IMR-90 (cell line): ENCODE data around the gene MAU2. TPM values are rescaled to one million over a fixed set of nuclear protein-coding genes. Genes with fewer than 3 reads are reported as not detected.
"Not testable (repeated sequence)": the region's sequence is repeated elsewhere in the genome, so short reads cannot be mapped to it uniquely, and the experiment has no call there.

ENCODE experiments used
- ATAC-seq: fragments of 200-7000 bp; cut with Tn5 transposase; 2 replicates; pipeline ENCODE4 v1.9.1; 2020; ENCODE audit warnings: low read depth, mild to moderate bottlenecking, moderate library complexity
- BruUV-seq: library from RNA; stranded (reverse); fragments of 400-500 nt; replicated peaks from 2 replicates; lab custom pipeline; 2021; lab: Mats Ljungman, UMichigan
- CTCF ChIA-PET: fragments of 300-600 bp; formaldehyde crosslinking; extraction: SDS; loops from one replicate; lab custom pipeline; 2021; ENCODE audit warnings: antibody characterized with exemption; lab: Yijun Ruan, JAX
- POLR2A ChIA-PET: fragments of 300-600 bp; sonication (Branson Sonifier 250); formaldehyde crosslinking; loops from one replicate; lab custom pipeline; 2022; ENCODE audit warnings: antibody characterized with exemption; ENCODE audit not compliant: unreplicated experiment; lab: Charles Lee
- DNase-seq: peaks from one replicate; pipeline ENCODE4 v3.0.0; 2013
- H2AFZ ChIP-seq: replicated peaks from 2 replicates; pipeline ENCODE3; 2013; ENCODE audit warnings: low read length, mild to moderate bottlenecking; ENCODE audit not compliant: poor library complexity
- H2AK5ac ChIP-seq: 2 replicates; pipeline ENCODE4 v1.6.1; 2013; ENCODE audit warnings: low read depth, low read length, inconsistent platforms
- H2AK9ac ChIP-seq: replicated peaks from 2 replicates; pipeline ENCODE3; 2013; ENCODE audit warnings: mild to moderate bottlenecking, low read depth, low read length, moderate library complexity; ENCODE audit not compliant: poor library complexity
- H2BK120ac ChIP-seq: 2 replicates; pipeline ENCODE4 v1.6.1; 2013; ENCODE audit warnings: low read depth, low read length, inconsistent platforms
- H2BK15ac ChIP-seq: 3 replicates; pipeline ENCODE4 v1.6.1; 2013; ENCODE audit warnings: low read depth, low read length, inconsistent platforms
- H2BK20ac ChIP-seq: 2 replicates; pipeline ENCODE4 v1.6.1; 2013; ENCODE audit warnings: low read depth, mild to moderate bottlenecking, inconsistent platforms, low read length, moderate library complexity
- H2BK5ac ChIP-seq: 2 replicates; pipeline ENCODE4 v1.6.1; 2013; ENCODE audit warnings: mild to moderate bottlenecking, low read depth, low read length, inconsistent platforms; ENCODE audit not compliant: poor library complexity, severe bottlenecking
- H3K14ac ChIP-seq: replicated peaks from 2 replicates; pipeline ENCODE4 v1.6.1; 2013; ENCODE audit warnings: low read depth, low read length, inconsistent platforms
- H3K18ac ChIP-seq: 2 replicates; pipeline ENCODE4 v1.6.1; 2013; ENCODE audit warnings: low read depth, low read length, control low read depth
- H3K23ac ChIP-seq: 2 replicates; pipeline ENCODE4 v1.6.1; 2013; ENCODE audit warnings: low read depth, low read length, inconsistent platforms
- H3K27ac ChIP-seq: 2 replicates; pipeline ENCODE4 v1.5.1; 2013; ENCODE audit warnings: mild to moderate bottlenecking, control low read depth, low read length; ENCODE audit not compliant: insufficient read depth
- H3K27me3 ChIP-seq: 2 replicates; pipeline ENCODE4 v1.6.1; 2013; ENCODE audit warnings: low read length; ENCODE audit not compliant: control insufficient read depth, insufficient read depth
- H3K36me3 ChIP-seq: 2 replicates; pipeline ENCODE4 v1.6.1; 2013; ENCODE audit warnings: low read length, mixed read lengths; ENCODE audit not compliant: control insufficient read depth, insufficient read depth
- H3K4ac ChIP-seq: 2 replicates; pipeline ENCODE4 v1.6.1; 2013; ENCODE audit warnings: low read depth, low read length, inconsistent platforms
- H3K4me1 ChIP-seq: 2 replicates; pipeline ENCODE4 v1.6.1; 2013; ENCODE audit warnings: low read length, mixed read lengths; ENCODE audit not compliant: control insufficient read depth, insufficient read depth
- H3K4me2 ChIP-seq: 2 replicates; pipeline ENCODE4 v1.6.1; 2013; ENCODE audit warnings: low read depth, mild to moderate bottlenecking, control low read depth, low read length, moderate library complexity
- H3K4me3 ChIP-seq: 2 replicates; pipeline ENCODE4 v1.5.1; 2013; ENCODE audit warnings: low read depth, mild to moderate bottlenecking, control low read depth, low read length, moderate library complexity; ENCODE audit not compliant: insufficient read depth
- H3K56ac ChIP-seq: 2 replicates; pipeline ENCODE4 v1.6.1; 2013; ENCODE audit warnings: low read length, inconsistent platforms; ENCODE audit not compliant: insufficient read depth; ENCODE audit errors: extremely low read depth
- H3K79me1 ChIP-seq, 2 experiments: 2 replicates each; pipeline ENCODE4 v1.6.1; 2013; ENCODE audit warnings: low read length in 2 of 2, inconsistent platforms in 1 of 2, low read depth in 1 of 2
- H3K9ac ChIP-seq: 2 replicates; pipeline ENCODE4 v1.6.1; 2013; ENCODE audit warnings: low read depth, low read length, control low read depth
- H3K9me1 ChIP-seq: 2 replicates; pipeline ENCODE4 v1.6.1; 2013; ENCODE audit warnings: low read length, inconsistent platforms; ENCODE audit not compliant: insufficient read depth
- H3K9me3 ChIP-seq: 2 replicates; pipeline ENCODE4 v1.6.1; 2013; ENCODE audit warnings: low read length; ENCODE audit not compliant: control insufficient read depth, insufficient read depth
- H4K20me1 ChIP-seq: 2 replicates; pipeline ENCODE4 v1.6.1; 2013; ENCODE audit warnings: low read length, inconsistent platforms; ENCODE audit not compliant: insufficient read depth
- H4K5ac ChIP-seq: 2 replicates; pipeline ENCODE4 v1.6.1; 2013; ENCODE audit warnings: mild to moderate bottlenecking, low read depth, low read length, control low read depth
- H4K8ac ChIP-seq, 2 experiments: 2 replicates each; pipeline ENCODE4 v1.6.1; 2013; ENCODE audit warnings: low read depth in 2 of 2, low read length in 2 of 2, control low read depth in 1 of 2, inconsistent platforms in 1 of 2
- H4K91ac ChIP-seq: 2 replicates; pipeline ENCODE4 v1.6.1; 2013; ENCODE audit warnings: low read depth, low read length, inconsistent platforms; ENCODE audit not compliant: insufficient read depth
- BHLHE40 ChIP-seq: fragments of 150-350 bp; IDR thresholded peaks from 2 replicates; pipeline ENCODE4 v1.6.1; 2016; ENCODE audit warnings: mild to moderate bottlenecking, low read depth, low read length
- CHD1 ChIP-seq: IDR thresholded peaks from 2 replicates; pipeline ENCODE4 v1.6.1; 2012; ENCODE audit warnings: low read depth, low read length, improper control_type of control experiment
- FOS ChIP-seq: fragments of 150-350 bp; IDR thresholded peaks from 2 replicates; pipeline ENCODE4 v1.6.1; 2016; ENCODE audit warnings: low read depth, low read length
- MAZ ChIP-seq: IDR thresholded peaks from 2 replicates; pipeline ENCODE4 v1.6.1; 2012; ENCODE audit warnings: low read depth, mild to moderate bottlenecking, low read length, improper control_type of control experiment, moderate library complexity, borderline replicate concordance
- RAD21 ChIP-seq: IDR thresholded peaks from 2 replicates; pipeline ENCODE4 v1.6.1; 2012; ENCODE audit warnings: low read length, improper control_type of control experiment
- RCOR1 ChIP-seq: IDR thresholded peaks from 2 replicates; pipeline ENCODE4 v1.6.1; 2012; ENCODE audit warnings: mild to moderate bottlenecking, low read length, improper control_type of control experiment; ENCODE audit not compliant: insufficient replicate concordance
- RFX5 ChIP-seq: IDR thresholded peaks from 2 replicates; pipeline ENCODE4 v1.8.0; 2012; ENCODE audit warnings: low read depth, mild to moderate bottlenecking, low read length, moderate library complexity
- WGBS, 2 experiments: methylation state at CpG; one replicate each; pipeline versions ENCODE4 v1.1.5 to v1.1.7; 2013; ENCODE audit warnings: missing lambda C conversion rate in 2 of 2; ENCODE audit not compliant: insufficient read length in 1 of 2; ENCODE audit errors: extremely low coverage in 2 of 2; 5-methylcytosine and 5-hydroxymethylcytosine counted together
- dilution Hi-C: fragments of 300-500 bp; cut with HindIII; formaldehyde crosslinking; loops from one replicate; pipeline ENCODE4 v1.14.3; 2018; ENCODE audit warnings: low sequenced_read_pairs; ENCODE audit not compliant: unreplicated experiment
- in situ Hi-C: fragments of 300-500 bp; cut with MboI; formaldehyde crosslinking; loops from 3 replicates; pipeline ENCODE4 v1.14.3; 2019; ENCODE audit warnings: low sequenced_read_pairs, inconsistent platforms, mixed read lengths
- intact Hi-C: fragments of 100-400 bp; cut with micrococcal nuclease; formaldehyde crosslinking; loops from 2 replicates; pipeline ENCODE4 v1.10.0; 2022
- polyA plus RNA-seq, 3 experiments: library from polyadenylated mRNA; depleted of rRNA; stranded (reverse); fragments of >200 nt; gene quantifications; 2 replicates each; pipeline ENCODE4 v1.2.3, GENCODE V29; 2012; ENCODE audit warnings: low replicate concordance in 1 of 3
- total RNA-seq: library from RNA; depleted of rRNA; stranded (reverse); fragments of >200 nt; gene quantifications from 2 replicates; pipeline ENCODE4 v1.2.3, GENCODE V29; 2012

Gene MAU2
- total and polyA plus RNA-seq, 2 of the 4 experiments (the other 2 are of a cell fraction): 24.6 to 31.1 TPM

DNA sequence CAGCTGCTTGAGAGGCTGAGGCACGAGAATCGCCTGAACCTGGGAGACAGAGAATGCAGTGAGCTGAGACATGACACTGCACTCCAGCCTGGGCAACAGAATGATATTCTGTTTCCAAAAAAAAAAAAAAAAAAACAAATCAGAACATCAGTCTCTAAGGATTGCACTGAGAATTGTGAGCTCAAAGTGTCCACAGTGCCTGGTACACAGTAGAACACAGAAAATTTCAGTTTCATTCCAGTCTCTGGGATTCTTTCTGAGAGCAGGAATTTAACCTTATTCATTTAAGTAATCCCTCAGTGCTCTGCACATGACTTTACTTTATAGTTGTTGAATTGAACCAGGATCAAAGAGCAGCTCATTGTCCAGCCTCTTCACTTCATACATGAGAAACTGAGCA, 58.9 kb downstream of the MAU2 start:
- Histone ChIP-seq H3K27me3 (no peaks in the 10 kb centered on the region), H4K20me1 (no peaks in the 10 kb centered on the region), H4K91ac (no peak overlapping the region), H3K56ac (no peak overlapping the region), H3K18ac (no peak overlapping the region), H3K4me1 (no peaks in the 10 kb centered on the region; the same call in 1 of the 2 replicates), H3K79me1 (peaks cover 2 to 3% of the 10 kb centered on the region in 2 experiments; a peak in 2 of 4 replicates), H2BK5ac (no peak overlapping the region), H3K9ac (no peak overlapping the region), H2BK15ac (no peak overlapping the region), H2AFZ (no peak overlapping the region), H3K4ac (no peak overlapping the region), H3K9me1 (peaks cover 4% of the 10 kb centered on the region; the same call in 1 of the 2 replicates), H3K36me3 (no peaks in the 10 kb centered on the region), H2BK20ac (no peak overlapping the region), H3K9me3 (no peaks in the 10 kb centered on the region), H3K14ac (no peak overlapping the region), H2AK5ac (no peak overlapping the region), H3K4me2 (no peak overlapping the region), H2AK9ac (no peak overlapping the region), H3K4me3 (no peak overlapping the region), H4K5ac (no peak overlapping the region), H3K23ac (no peak overlapping the region), H4K8ac (no peak overlapping the region), H3K27ac (no peak overlapping the region), H2BK120ac (no peak overlapping the region)
- DNase-seq (no peak), ATAC-seq (no peak)
- intact Hi-C loops: no loop called here
- no peak for TF ChIP-seq FOS
- TF ChIP-seq RFX5: no peak
- no peak for TF ChIP-seq CHD1
- TF ChIP-seq MAZ: no peak
- TF ChIP-seq BHLHE40: no peak
- no peak for TF ChIP-seq RAD21
- no peak for TF ChIP-seq RCOR1
- ChIA-PET CTCF (no interaction called here), POLR2A (no interaction called here)
- dilution Hi-C loops: no loop called here
- WGBS, 2 experiments: 83% methylated on average over 2 of the region's 2 CpGs; no CpG with 5 or more reads in 1 of the 2 experiments
- no TSS peak for BruUV-seq
- in situ Hi-C loops: loop anchor here (25.0 kb wide), 1 partner anchor 258 kb away; the partner anchor contains the start of genes GMIP and LPAR2

DNA sequence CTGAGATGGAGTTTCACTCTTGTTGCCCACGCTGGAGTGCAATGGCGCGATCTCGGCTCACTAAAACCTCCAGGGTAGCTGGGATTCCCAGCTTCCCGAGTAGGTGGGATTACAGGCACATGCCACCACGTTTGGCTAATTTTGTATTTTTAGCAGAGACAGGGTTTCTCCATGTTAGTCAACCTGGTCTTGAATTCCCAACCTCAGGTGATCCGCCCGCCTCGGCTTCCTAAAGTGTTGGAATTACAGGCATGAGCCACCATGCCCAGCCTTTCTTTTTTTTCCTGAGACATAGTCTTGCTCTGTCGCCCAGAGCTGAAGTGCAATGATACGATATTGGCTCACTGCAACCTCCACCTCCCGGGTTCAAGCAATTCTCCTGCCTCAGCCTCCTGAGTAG, 59.7 kb downstream of the MAU2 start:
- H4K91ac ChIP-seq, H4K20me1 ChIP-seq, POLR2A ChIA-PET, H2BK5ac ChIP-seq, H3K4ac ChIP-seq, H2BK120ac ChIP-seq, CTCF ChIA-PET, DNase-seq, H3K27me3 ChIP-seq, H3K23ac ChIP-seq, H4K8ac ChIP-seq, BruUV-seq, H2BK20ac ChIP-seq, H2AK9ac ChIP-seq, H3K36me3 ChIP-seq, H2BK15ac ChIP-seq, H2AK5ac ChIP-seq, H3K27ac ChIP-seq, H4K5ac ChIP-seq, intact Hi-C loops, H3K4me3 ChIP-seq, H3K4me1 ChIP-seq, H3K79me1 ChIP-seq, H3K9ac ChIP-seq, H3K14ac ChIP-seq, H3K18ac ChIP-seq, H3K4me2 ChIP-seq, H3K56ac ChIP-seq, dilution Hi-C loops, H3K9me1 ChIP-seq, H3K9me3 ChIP-seq, H2AFZ ChIP-seq, ATAC-seq: not testable (repeated sequence)
- in situ Hi-C loops: loop anchor here (25.0 kb wide), 1 partner anchor 257 kb away; the partner anchor contains the start of genes GMIP and LPAR2
- WGBS, 2 experiments: 93% methylated on average over 3 of the region's 12 CpGs; no CpG with 5 or more reads in 1 of the 2 experiments
